ENCODE results near the gene ZFAND4.
A peak's percentile ranks its signal among the peaks of the same experiment; 100 is the strongest.

The ZFAND4 gene

DNA sequence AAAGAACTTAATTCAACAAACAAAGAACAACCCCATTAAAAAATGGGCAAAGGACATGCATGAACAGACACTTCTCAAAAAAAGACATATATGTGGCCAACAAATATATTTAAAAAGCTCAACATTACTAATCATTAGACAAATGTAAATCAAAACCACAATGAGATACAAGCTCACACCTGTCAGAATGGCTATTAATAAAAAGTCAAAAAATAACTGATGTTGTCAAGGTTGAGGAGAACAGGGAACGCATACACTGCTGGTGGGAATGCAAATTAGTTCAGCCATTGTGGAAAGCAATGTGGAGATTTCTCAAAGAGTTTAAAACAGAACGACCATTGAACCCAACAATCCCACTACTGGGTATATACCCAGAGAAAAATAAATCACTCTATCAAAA, 19.1 kb downstream of the ZFAND4 start:
- DNase-seq, result no peak
- TF ChIP-seq POLR2A (IDR thresholded peaks at IDR 0.05; ENCODE audit: low read length), result no peak

DNA sequence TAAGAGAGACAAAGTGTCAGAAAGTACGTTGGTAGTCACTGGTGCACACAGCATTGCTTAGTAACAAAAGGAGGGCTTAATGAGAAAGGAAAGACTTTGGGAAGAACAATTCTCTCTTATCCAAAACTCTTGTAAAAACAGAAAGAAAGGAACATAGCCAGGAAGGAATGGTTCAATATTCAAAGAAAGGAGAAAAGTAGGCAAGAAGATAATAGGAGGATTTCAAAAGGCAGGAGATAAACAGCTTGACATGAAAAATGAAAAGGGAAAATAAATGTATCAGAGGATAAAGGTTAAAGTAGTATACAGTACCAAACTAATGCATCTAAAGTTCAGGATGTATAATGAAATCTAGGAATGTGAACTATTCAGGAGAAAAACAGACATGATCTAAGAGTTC, 20.1 kb downstream of the ZFAND4 start:
- no peak for DNase-seq
- TF ChIP-seq POLR2A (IDR thresholded peaks at IDR 0.05; ENCODE audit: low read length) (no peak), GATA1 (IDR thresholded peaks at IDR 0.05; ENCODE audit: low read depth, low read length) (no peak)

DNA sequence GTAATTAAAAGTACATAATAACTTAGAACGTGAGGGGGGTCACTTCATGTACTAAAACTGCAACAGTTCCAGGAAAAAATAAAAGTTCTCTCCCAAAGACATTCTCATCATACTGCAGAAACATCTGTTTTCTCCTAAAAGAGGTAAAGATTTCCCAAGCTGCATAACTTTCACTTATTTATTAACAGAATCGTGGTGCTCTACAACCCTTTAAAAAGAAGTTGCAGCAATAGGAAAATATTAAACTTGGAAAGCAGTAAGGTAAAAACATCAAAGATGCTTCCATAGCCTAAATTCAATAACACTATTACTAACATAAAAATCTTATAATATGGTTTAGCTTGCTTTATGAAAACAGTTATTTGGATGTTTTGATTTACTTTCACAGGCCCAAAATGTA, 23.3 kb downstream of the ZFAND4 start:
- DNase-seq, result no peak
- no peak for TF ChIP-seq POLR2A (IDR thresholded peaks at IDR 0.05; ENCODE audit: low read length)
- TF ChIP-seq GATA1 (IDR thresholded peaks at IDR 0.05; ENCODE audit: low read depth, low read length), result no peak

DNA sequence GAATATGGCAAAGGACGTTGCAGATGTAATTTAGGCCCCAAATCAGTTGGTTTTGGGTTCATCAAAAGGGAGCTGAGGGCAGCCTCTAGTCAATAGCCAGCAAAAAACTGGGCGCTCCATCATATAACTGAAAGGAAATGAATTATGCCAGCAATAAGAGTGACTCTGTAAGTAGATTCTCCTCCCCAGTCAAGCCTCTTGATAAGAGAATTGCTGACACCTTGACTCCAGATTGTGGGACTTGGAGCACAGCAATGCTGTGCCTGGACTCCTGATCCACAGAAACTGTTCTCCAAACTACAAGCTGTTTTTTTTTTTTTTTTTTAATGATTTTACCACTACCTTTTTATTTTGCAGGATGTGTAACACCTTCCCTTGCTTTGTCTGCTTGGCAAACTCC, 25.5 kb downstream of the ZFAND4 start:
- TF ChIP-seq GATA1 (IDR thresholded peaks at IDR 0.05; ENCODE audit: low read depth, low read length), result no peak
- no peak for TF ChIP-seq POLR2A (IDR thresholded peaks at IDR 0.05; ENCODE audit: low read length)
- no peak for DNase-seq

DNA sequence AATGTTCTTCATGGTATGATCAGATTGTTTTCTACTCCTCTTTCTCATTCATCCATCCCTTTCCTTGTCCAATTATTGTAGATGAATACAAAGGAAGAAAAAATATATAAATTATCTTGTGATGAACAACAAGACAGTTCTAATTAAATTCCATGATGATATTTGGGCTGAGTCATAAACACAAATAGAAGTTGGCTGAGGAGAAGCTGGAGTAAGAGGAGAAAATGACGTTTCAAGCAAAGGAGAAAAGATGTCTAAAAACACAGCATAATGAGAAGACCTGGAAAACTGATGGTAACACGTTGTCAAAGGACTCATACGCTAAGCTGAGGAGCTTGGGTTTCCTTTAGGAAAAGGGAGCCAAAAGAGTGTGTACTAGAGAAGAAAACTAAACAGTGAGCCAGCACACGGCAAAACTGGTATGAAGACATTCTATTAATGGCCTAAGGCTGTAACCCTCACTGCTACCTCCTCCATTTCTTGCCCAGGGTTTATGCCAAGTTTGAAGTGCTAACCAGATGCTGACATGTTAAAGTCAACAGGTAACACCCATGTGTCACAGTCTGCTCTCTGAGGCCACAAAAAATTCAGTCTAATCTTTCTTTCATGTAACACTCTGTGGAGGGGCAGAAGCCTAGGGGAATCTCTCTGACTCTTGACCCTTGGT, 26.1 kb downstream of the ZFAND4 start:
- TF ChIP-seq POLR2A (IDR thresholded peaks at IDR 0.05; ENCODE audit: low read length) (no peak), GATA1 (IDR thresholded peaks at IDR 0.05; ENCODE audit: low read depth, low read length) (no peak)
- DNase-seq, result no peak

DNA sequence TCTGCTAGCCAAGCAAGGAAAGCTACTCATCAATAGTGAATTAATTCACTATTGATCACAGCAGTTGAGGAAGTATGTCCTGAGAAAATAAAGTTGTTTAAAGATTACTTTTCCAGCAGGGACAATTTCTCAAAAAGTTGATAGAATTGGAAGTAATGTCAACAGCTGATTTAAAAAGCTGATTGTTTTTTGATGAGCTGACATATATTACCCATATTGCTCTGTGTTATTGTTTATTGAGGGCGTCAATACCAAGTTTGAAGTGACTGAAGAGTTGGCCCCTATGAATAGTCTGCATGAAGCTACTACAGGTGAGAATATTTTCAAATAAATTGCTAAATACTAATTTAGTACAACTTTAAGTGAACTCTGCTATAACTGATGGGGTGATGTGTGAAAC, 28.0 kb downstream of the ZFAND4 start:
- no peak for DNase-seq
- TF ChIP-seq POLR2A (IDR thresholded peaks at IDR 0.05; ENCODE audit: low read length), result no peak
- no peak for TF ChIP-seq GATA1 (IDR thresholded peaks at IDR 0.05; ENCODE audit: low read depth, low read length)

DNA sequence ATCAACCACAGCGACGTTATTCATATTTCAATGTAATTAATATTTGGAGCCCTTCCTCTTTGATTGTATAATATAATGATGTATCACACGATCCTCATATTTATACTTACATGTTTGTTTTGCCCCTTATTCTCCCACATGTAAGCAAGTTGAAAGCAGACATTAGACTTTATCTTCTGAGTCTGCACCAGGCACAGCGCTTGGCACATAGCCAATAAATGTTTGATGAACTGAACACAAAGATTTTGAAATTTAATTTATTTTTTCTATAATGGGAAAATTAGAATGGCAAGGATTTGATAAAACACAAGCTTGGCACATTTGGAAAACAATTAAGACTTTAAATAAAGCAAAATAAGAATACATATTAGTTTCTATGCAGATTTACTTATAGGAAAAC, 31.6 kb downstream of the ZFAND4 start:
- TF ChIP-seq POLR2A (IDR thresholded peaks at IDR 0.05; ENCODE audit: low read length) (no peak), GATA1 (IDR thresholded peaks at IDR 0.05; ENCODE audit: low read depth, low read length) (no peak)

DNA sequence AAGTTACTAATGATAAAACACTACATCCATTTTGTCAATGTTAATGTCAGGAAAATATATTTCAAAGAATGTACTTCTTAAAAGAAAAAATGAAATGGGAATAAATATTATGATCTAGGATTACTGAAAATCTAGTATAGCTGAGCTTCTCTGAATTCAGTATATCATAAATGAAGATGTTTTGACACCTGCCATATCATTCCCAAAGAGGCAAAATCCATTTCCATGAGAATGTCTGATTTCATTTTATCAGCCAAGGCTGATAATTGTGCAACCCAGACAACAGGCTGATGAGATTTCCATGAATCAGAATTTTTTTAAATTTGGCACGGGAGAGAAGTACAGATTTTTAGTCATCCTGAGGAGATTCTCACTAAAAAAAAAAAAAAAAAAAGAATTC, 32.5 kb downstream of the ZFAND4 start:
- no peak for DNase-seq
- TF ChIP-seq POLR2A (IDR thresholded peaks at IDR 0.05; ENCODE audit: low read length) (no peak), GATA1 (IDR thresholded peaks at IDR 0.05; ENCODE audit: low read depth, low read length) (no peak)

More for the DNA sequence above, 31.6 kb downstream of the ZFAND4 start:
- DNase-seq, result peak; percentile 28

DNA sequence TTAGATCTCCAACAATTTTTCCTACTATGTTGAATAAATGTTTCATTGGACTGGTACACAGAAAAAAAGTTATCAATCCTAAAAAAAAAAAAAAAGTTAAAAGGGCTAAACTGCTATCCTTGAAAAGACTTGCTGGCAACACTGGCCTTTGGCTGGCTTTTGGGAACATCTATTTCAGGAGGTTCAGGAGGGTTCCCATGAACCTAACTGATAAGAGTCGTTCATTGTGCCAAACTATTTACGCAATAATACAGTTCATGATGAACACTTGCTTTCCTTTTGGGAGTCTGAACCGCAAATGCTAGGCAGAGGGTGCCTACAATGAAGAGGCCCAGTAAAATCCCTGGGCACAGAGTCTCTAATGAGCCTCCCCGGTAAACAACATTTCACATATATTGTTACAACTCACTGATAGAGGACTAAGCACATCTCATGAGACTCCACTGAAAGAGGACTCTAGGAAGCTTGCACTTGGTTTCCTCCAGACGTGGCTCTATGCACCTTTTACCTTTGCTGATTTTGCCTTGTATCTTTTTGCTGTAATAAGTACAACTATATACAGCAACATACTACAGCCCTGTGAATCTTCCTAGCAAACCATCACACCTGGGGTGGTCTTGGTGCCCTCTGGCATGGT, 45.0 kb downstream of the ZFAND4 start:
- DNase-seq, result peak in 1 of 2 experiments; percentile 11

DNA sequence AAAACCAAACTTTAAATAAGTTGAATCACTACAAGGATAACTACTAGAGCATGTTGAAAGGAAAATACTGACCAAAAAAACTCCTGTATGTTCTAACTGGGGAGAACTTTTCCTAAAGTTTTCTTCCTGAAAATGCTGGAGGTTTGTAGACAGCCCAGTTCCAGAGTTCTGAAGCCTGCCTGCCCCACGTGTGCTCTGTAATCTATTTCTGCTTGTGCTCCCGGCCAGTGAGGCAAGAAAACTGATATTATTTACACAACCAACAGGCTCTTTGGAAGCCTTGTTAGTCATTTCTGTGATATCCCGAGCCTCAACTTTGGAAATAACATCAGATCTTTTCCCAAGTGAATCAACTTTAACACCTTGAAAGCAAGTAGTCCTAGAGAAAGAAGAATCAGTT, 46.7 kb downstream of the ZFAND4 start:
- no peak for DNase-seq
- TF ChIP-seq GATA1 (IDR thresholded peaks at IDR 0.05; ENCODE audit: low read depth, low read length), result no peak
- no peak for TF ChIP-seq POLR2A (IDR thresholded peaks at IDR 0.05; ENCODE audit: low read length)

More for the DNA sequence above, 45.0 kb downstream of the ZFAND4 start:
- no peak for TF ChIP-seq POLR2A (IDR thresholded peaks at IDR 0.05; ENCODE audit: low read length)

DNA sequence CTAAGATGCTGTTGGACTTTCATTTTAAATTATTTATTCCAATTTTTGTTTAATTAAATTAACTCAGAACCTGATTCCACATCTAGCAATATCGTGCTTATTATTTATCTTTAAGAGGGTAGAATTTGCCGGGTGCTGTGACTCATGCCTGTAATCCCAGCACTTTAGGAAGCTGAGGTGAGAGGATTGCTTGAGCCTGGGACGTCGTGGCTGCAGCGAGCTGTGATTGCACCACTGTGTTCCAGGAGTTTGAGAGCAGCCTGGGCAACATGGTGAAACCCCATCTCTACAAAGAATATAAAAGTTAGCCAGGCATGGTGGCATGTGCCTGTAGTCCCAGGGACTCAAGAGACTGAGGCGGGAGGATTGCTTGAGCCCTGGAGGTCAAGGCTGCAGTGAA, 47.8 kb downstream of the ZFAND4 start:
- no peak for DNase-seq
- TF ChIP-seq POLR2A (IDR thresholded peaks at IDR 0.05; ENCODE audit: low read length), result no peak
- TF ChIP-seq GATA1 (IDR thresholded peaks at IDR 0.05; ENCODE audit: low read depth, low read length), result no peak

DNA sequence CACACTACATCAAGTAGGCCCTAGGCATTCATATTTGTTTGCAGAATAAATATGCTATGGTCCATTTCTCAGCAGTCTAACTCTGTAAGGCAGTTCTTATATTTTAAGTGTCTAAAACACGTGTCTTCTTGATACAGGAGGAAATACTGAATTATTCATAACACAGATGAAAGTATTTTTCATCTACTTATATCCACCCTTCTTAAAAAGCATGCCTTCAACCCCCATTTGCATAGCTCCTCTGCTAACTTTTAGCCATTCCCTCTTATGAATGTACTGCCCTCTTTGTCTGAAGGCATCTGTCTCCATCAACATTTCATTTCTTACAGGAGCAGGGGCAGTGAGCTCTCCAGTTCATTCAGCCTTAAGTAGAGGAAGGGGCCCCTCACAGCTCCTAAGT, 57.7 kb downstream of the ZFAND4 start:
- DNase-seq, result no peak
- TF ChIP-seq GATA1 (IDR thresholded peaks at IDR 0.05; ENCODE audit: low read depth, low read length) (no peak), POLR2A (IDR thresholded peaks at IDR 0.05; ENCODE audit: low read length) (no peak)

DNA sequence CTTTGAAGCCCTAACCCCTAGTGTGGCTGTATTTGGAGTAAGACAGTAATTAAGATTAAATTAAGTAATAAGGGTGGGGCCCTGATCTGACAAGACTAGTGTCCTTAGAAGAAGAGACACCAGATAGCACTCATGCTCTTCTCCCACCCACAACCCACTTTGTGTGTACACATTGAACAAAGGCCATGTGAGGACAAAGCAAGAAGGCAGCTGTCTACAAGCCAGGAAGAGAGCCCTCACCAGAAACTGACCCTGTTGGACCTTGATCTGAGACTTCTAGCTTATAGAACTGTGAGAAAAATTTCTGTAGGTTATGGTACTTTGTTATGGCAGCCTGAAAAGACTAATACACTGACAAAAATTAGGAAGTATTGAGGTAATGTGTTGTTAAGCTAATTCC, 59.8 kb downstream of the ZFAND4 start:
- DNase-seq, result no peak
- TF ChIP-seq GATA1 (IDR thresholded peaks at IDR 0.05; ENCODE audit: low read depth, low read length) (no peak), POLR2A (IDR thresholded peaks at IDR 0.05; ENCODE audit: low read length) (no peak)

DNA sequence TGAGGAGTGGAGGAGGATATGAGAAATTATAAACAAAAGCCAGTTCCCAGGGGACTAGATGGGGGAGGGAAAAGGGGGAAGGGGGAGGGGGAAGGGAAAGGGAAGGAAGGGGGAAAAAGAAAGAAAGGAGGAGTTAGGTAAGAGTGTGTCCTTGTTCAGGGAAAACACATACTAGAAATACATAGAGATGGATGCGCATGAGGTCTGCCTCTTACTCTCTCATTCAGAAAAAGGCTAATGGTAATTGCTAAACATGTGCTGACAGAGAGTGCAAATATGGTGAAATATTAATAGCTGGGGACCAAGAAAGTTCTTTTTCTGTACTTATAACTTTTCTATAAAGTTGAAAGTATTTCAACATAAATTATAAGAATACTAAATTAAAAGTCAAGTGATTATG, 64.5 kb downstream of the ZFAND4 start:
- TF ChIP-seq GATA1 (IDR thresholded peaks at IDR 0.05; ENCODE audit: low read depth, low read length) (no peak), POLR2A (IDR thresholded peaks at IDR 0.05; ENCODE audit: low read length) (no peak)
- no peak for DNase-seq

DNA sequence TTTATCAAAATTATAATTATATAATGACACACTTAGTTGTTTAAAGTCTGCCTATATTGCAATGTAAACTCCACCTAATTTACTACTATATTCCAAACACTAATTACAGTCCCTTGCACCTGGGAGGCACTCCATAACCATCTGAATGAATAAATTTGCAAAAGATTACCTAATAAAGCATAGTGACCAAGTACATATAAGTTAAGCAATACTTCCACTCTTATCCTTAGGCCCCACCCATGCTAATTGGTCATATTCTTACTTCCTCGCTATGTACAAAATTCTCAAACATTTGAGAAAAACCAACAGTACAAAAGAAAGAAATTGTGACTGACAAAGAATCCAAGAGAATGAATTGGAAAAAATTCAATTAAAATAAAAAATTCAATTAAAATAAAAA, 65.3 kb downstream of the ZFAND4 start:
- TF ChIP-seq POLR2A (IDR thresholded peaks at IDR 0.05; ENCODE audit: low read length) (no peak), GATA1 (IDR thresholded peaks at IDR 0.05; ENCODE audit: low read depth, low read length) (no peak)
- no peak for DNase-seq

Measured in erythroblast (primary cell).